GM21825 (cell line): ENCODE measurements around the gene RYR3.

Experiments used
- ATAC-seq: cut with Tn5 transposase; IDR thresholded peaks from one replicate; pipeline ENCODE4 v1.9.1; 2021; ENCODE audit warnings: mild to moderate bottlenecking, moderate library complexity; ENCODE audit not compliant: unreplicated experiment

Gene RYR3

GRCh38 chr15:33317896-33318295 lies 7.1 kb downstream of the RYR3 start:
- no peak for ATAC-seq

- ATAC-seq, result no peak
Observed at GRCh38 chr15:33320017-33320416, 9.2 kb downstream of the RYR3 start.

GRCh38 chr15:33322091-33322490 lies 11.3 kb downstream of the RYR3 start:
- no peak for ATAC-seq

- ATAC-seq, result no peak
Observed at GRCh38 chr15:33324609-33325008, 13.8 kb downstream of the RYR3 start.

- ATAC-seq, result no peak
Observed at GRCh38 chr15:33326908-33327307, 16.1 kb downstream of the RYR3 start.

GRCh38 chr15:33328106-33328505 lies 17.3 kb downstream of the RYR3 start:
- no peak for ATAC-seq

- no peak for ATAC-seq
Observed at GRCh38 chr15:33329457-33329856, 18.7 kb downstream of the RYR3 start.

- ATAC-seq, result no peak
Observed at GRCh38 chr15:33330931-33331330, 20.2 kb downstream of the RYR3 start.

- ATAC-seq, result no peak
Observed at GRCh38 chr15:33341953-33342352, 31.2 kb downstream of the RYR3 start.

- ATAC-seq, result no peak
Observed at GRCh38 chr15:33343275-33343674, 32.5 kb downstream of the RYR3 start.

- no peak for ATAC-seq
Observed at GRCh38 chr15:33344111-33344510, 33.3 kb downstream of the RYR3 start.

GRCh38 chr15:33344530-33344929 lies 33.8 kb downstream of the RYR3 start:
- no peak for ATAC-seq

GRCh38 chr15:33354411-33354810 lies 43.6 kb downstream of the RYR3 start:
- ATAC-seq, result no peak

- no peak for ATAC-seq
Observed at GRCh38 chr15:33357845-33358244, 47.1 kb downstream of the RYR3 start.

GRCh38 chr15:33358306-33358705 lies 47.5 kb downstream of the RYR3 start:
- no peak for ATAC-seq

GRCh38 chr15:33360886-33361285 lies 50.1 kb downstream of the RYR3 start:
- ATAC-seq, result no peak

GRCh38 chr15:33369941-33370622 lies 59.3 kb downstream of the RYR3 start:
- ATAC-seq, result no peak

- no peak for ATAC-seq
Observed at GRCh38 chr15:33370623-33371020, 59.9 kb downstream of the RYR3 start.

- ATAC-seq, result no peak
Observed at GRCh38 chr15:33371159-33371558, 60.4 kb downstream of the RYR3 start.

- no peak for ATAC-seq
Observed at GRCh38 chr15:33374226-33374914, 63.6 kb downstream of the RYR3 start.

GRCh38 chr15:33375236-33375635 lies 64.5 kb downstream of the RYR3 start:
- no peak for ATAC-seq

- ATAC-seq, result no peak
Observed at GRCh38 chr15:33377204-33377603, 66.4 kb downstream of the RYR3 start.
